K562 (cell line): ENCODE results near the gene NCOA4. TPM values are rescaled to one million over a fixed set of nuclear protein-coding genes. Genes with fewer than 3 reads are reported as not detected.

Experiments
- C11orf30 ChIP-seq: fragments of 450-650 bp; IDR thresholded peaks from 2 replicates; pipeline ENCODE4 v1.6.1; 2016; ENCODE audit warnings: low read depth, mild to moderate bottlenecking
- CREB3L1 ChIP-seq: fragments of 450-650 bp; IDR thresholded peaks from 2 replicates; pipeline ENCODE4 v1.6.1; 2014; ENCODE audit warnings: low read depth, mild to moderate bottlenecking, moderate library complexity, borderline replicate concordance
- DIDO1 ChIP-seq: fragments of 450-650 bp; IDR thresholded peaks from 2 replicates; pipeline ENCODE4 v1.6.1; 2016; ENCODE audit warnings: low read depth, missing biosample characterization, missing genetic modification characterization
- ELF2 ChIP-seq: fragments of 250-450 bp; sonication (Bioruptor Pico); IDR thresholded peaks from 2 replicates; pipeline ENCODE4 v1.5.0; 2021; ENCODE audit warnings: mild to moderate bottlenecking
- ETV1 ChIP-seq: fragments of 450-650 bp; conservative IDR thresholded peaks from 2 replicates; pipeline ENCODE4 v1.6.1; 2016; ENCODE audit warnings: missing genetic modification characterization, control low read depth, low read depth, missing compliant biosample characterization
- ETV5 ChIP-seq: sonication (generic); formaldehyde crosslinking; IDR thresholded peaks from 2 replicates; pipeline ENCODE4 v1.4.0; 2020; ENCODE audit warnings: low read depth, mild to moderate bottlenecking, missing genetic modification reagents
- HMGN3 ChIP-seq: IDR thresholded peaks from 2 replicates; pipeline ENCODE4 v1.6.1; 2011; ENCODE audit warnings: borderline replicate concordance, low read depth, mild to moderate bottlenecking, mixed read lengths, low read length; ENCODE audit not compliant: insufficient read length; ENCODE audit errors: extremely low read depth
- KDM1A ChIP-seq, 2 experiments: fragments of 450-650 bp; IDR thresholded peaks; 2 replicates each; pipeline ENCODE4 v1.6.1; 2016; ENCODE audit warnings: mild to moderate bottlenecking in 2 of 2
- KDM4B ChIP-seq, 2 experiments: fragments of 450-650 bp in 1 of 2; sonication (generic) in 1 of 2; IDR thresholded peaks; 2 replicates each; pipeline ENCODE4 v1.6.1; 2016 to 2017; ENCODE audit warnings: borderline replicate concordance in 2 of 2, antibody characterized with exemption in 1 of 2, low read depth in 1 of 2, mild to moderate bottlenecking in 1 of 2
- MAX ChIP-seq: sonication (generic); formaldehyde crosslinking; IDR thresholded peaks from 2 replicates; pipeline ENCODE4 v1.9.0; 2022; ENCODE audit warnings: mild to moderate bottlenecking, missing genetic modification reagents
- MBD2 ChIP-seq: sonication (generic); IDR thresholded peaks from 2 replicates; pipeline ENCODE4 v1.6.1; 2016; ENCODE audit warnings: low read depth, borderline replicate concordance
- MXI1 ChIP-seq: IDR thresholded peaks from 2 replicates; pipeline ENCODE4 v1.6.1; 2011; ENCODE audit warnings: low read depth, mild to moderate bottlenecking, improper control_type of control experiment, low read length
- MYC ChIP-seq, 2 experiments: fragments of 250-450 bp in 1 of 2; sonication (Bioruptor Pico) in 1 of 2; IDR thresholded peaks; 2 replicates each; pipeline versions ENCODE4 v1.5.1 to v1.6.1; 2012 to 2021; ENCODE audit warnings: low read depth in 2 of 2, borderline replicate concordance in 1 of 2, improper control_type of control experiment in 1 of 2, low read length in 1 of 2, mild to moderate bottlenecking in 1 of 2, moderate library complexity in 1 of 2
- NFIC ChIP-seq: fragments of 450-650 bp; IDR thresholded peaks from 2 replicates; pipeline ENCODE4 v1.6.1; 2017; ENCODE audit warnings: mild to moderate bottlenecking, inconsistent platforms
- PHF20 ChIP-seq: fragments of 450-650 bp; IDR thresholded peaks from 2 replicates; pipeline ENCODE4 v1.6.1; 2018; ENCODE audit not compliant: partially characterized antibody
- POLR2AphosphoS5 ChIP-seq: IDR thresholded peaks from 2 replicates; pipeline ENCODE4 v1.6.1; 2011; ENCODE audit warnings: mild to moderate bottlenecking, low read depth, low read length, moderate library complexity; ENCODE audit not compliant: control insufficient read depth, insufficient read depth
- POLR2G ChIP-seq: fragments of 200-400 bp; formaldehyde crosslinking; IDR thresholded peaks from 2 replicates; pipeline ENCODE4 v1.6.1; 2017; ENCODE audit warnings: low read depth, mild to moderate bottlenecking, antibody characterized with exemption, low read length, moderate library complexity
- RB1 ChIP-seq: fragments of 450-650 bp; IDR thresholded peaks from 2 replicates; pipeline ENCODE4 v1.6.1; 2017; ENCODE audit warnings: low read depth, mild to moderate bottlenecking
- RBBP5 ChIP-seq: fragments of 200-600 bp; sonication (generic); IDR thresholded peaks from 2 replicates; pipeline ENCODE4 v1.6.1; 2012; ENCODE audit warnings: borderline replicate concordance, mild to moderate bottlenecking, low read length, control low read depth, inconsistent platforms; ENCODE audit not compliant: insufficient read depth, poor library complexity, severe bottlenecking
- SAP30 ChIP-seq: fragments of 200-600 bp; sonication (generic); IDR thresholded peaks from 2 replicates; pipeline ENCODE4 v1.6.1; 2012; ENCODE audit warnings: borderline replicate concordance, low read depth, mild to moderate bottlenecking, moderate library complexity, low read length, control low read depth, inconsistent platforms; ENCODE audit not compliant: insufficient read depth, poor library complexity, severe bottlenecking
- TFAP4 ChIP-seq: sonication (generic); formaldehyde crosslinking; IDR thresholded peaks from 2 replicates; pipeline ENCODE4 v1.8.0; 2022; ENCODE audit warnings: missing genetic modification reagents, mild to moderate bottlenecking, moderate library complexity, borderline replicate concordance
- ZNF232 ChIP-seq: sonication (generic); formaldehyde crosslinking; IDR thresholded peaks from 2 replicates; pipeline ENCODE4 v1.8.0; 2022; ENCODE audit warnings: mild to moderate bottlenecking, missing genetic modification reagents
- ZNF583 ChIP-seq: fragments of 250-450 bp; sonication (Bioruptor Pico); IDR thresholded peaks from 2 replicates; pipeline ENCODE4 v1.4.0; 2020
- ZZZ3 ChIP-seq: fragments of 450-650 bp; IDR thresholded peaks from 2 replicates; pipeline ENCODE4 v1.6.1; 2016; ENCODE audit warnings: antibody characterized with exemption, mild to moderate bottlenecking, moderate library complexity
- polyA plus RNA-seq, 8 experiments: library from polyadenylated mRNA; depleted of rRNA in 4 of 8; stranded (reverse) in 5 of 8; unstranded in 3 of 8; fragments of >200 nt; fragmentation: Nextera tagmentation in 2 of 8; fragmentation: Illumina TruSeq in 1 of 8; extraction: Ambion mirVana in 2 of 8; extraction: Trizol in 1 of 8; gene quantifications; 2 replicates each; pipeline versions ENCODE4 v1.2.1 to v1.2.3, GENCODE V29; 2011 to 2014; ENCODE audit warnings: inconsistent platforms in 1 of 8, missing spikeins in 1 of 8
- total RNA-seq, 7 experiments: library from RNA; depleted of rRNA in 6 of 7; stranded (reverse); fragments of >200 nt in 6 of 7; fragmentation: Illumina TruSeq in 2 of 7; extraction: Trizol in 2 of 7; gene quantifications; 2 replicates each; pipeline versions ENCODE4 v1.2.1 to v1.2.3, GENCODE V29; 2011 to 2021; ENCODE audit warnings: low replicate concordance in 1 of 7

The NCOA4 gene
- total and polyA plus RNA-seq, 9 of the 15 experiments (the other 6 are each of a cell fraction or from before 2014, with no cell fraction given), result 89.8 to 283 (median 181) TPM

- TF ChIP-seq ETV5 (CRISPR knock-in tag) (peak; percentile 66), POLR2AphosphoS5 (peak; percentile 72), MYC (IDR thresholded peaks at IDR 0.05; ENCODE audit: low read depth, low read length) (peak; percentile 68; the same call in 1 of the 2 replicates), MYC (CRISPR knock-in tag; IDR thresholded peaks at IDR 0.05; ENCODE audit: borderline replicate concordance, low read depth) (peak; percentile 62; the same call in 1 of the 2 replicates), KDM4B (IDR thresholded peaks at IDR 0.05; ENCODE audit: borderline replicate concordance in 2 of 2, low read depth in 1 of 2) (peak in 1 of 2 experiments; percentile 73; a peak in 1 of 4 replicates), TFAP4 (peak; percentile 78; the same call in 1 of the 2 replicates), RB1 (peak; percentile 47; the same call in 1 of the 2 replicates), POLR2G (peak; percentile 89), MAX (CRISPR knock-in tag) (peak; percentile 65; the same call in 1 of the 2 replicates), ELF2 (CRISPR knock-in tag) (0 out of 2 replicates have a peak, but pooled peaks have one; percentile 33), MBD2 (peak; percentile 67), PHF20 (peak; percentile 73), ZZZ3 (0 out of 2 replicates have a peak, but pooled peaks have one; percentile 58), ETV1 (tag) (peak; percentile 80), MXI1 (peak; percentile 56; the same call in 1 of the 2 replicates), NFIC (peak; percentile 64), RBBP5 (peak; percentile 82), C11orf30 (peak; percentile 92), HMGN3 (peak; percentile 24), SAP30 (peak; percentile 86), KDM1A (IDR thresholded peaks at IDR 0.05) (peak; percentile 31 to 32; a peak in 2 of 4 replicates), DIDO1 (tag) (peak; percentile 88), ZNF232 (CRISPR knock-in tag) (peak; percentile 58; the same call in 1 of the 2 replicates), CREB3L1 (0 out of 2 replicates have a peak, but pooled peaks have one; percentile 23), ZNF583 (CRISPR knock-in tag) (peak; percentile 42; the same call in 1 of the 2 replicates)
These were observed 58.2 kb downstream of the NCOA4 start, which contains the start of gene TIMM23 (continued) for GRCh38 chr10:45972106-45972812.
